ENCODE data around the gene REEP6.

The REEP6 gene

DNA sequence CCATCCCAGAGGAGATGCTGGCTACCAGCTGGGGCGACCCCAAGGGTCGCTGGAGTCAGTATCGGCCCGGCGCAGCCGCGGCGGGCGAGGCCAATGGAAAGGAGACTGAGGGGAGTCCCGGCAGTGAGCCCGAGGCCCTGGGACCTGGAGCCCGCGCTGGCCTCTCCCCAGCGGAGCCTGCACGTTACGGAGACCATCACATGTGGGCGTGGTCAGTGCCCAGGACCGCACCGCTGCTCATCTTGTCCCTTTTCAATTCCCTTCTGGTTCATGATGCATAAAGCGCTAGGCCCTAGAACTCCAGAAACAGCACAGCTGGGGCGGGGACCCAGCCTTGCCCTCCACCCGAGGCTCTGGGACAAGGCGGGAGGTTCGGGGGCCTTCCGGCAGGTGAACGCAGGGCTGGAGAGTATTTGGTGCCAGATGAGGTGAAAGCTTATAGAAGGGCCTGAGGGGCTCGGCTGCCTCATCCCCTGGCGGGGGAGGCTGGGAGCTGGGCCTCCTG lies 19.9 kb upstream of the REEP6 start:
- Histone ChIP-seq H3K4me3 (ENCODE audit: low read length in 2 of 2) (peak overlapping the region in 1 of 2 donors; percentile 71), H2BK120ac (ENCODE audit: low read depth, low read length) (peak overlapping the region; percentile 54), H3K4me2 (ENCODE audit: insufficient read depth, low read length, poor library complexity, severe bottlenecking) (peak overlapping the region; percentile 94), H4K8ac (ENCODE audit: low read depth, low read length) (no peak overlapping the region), H3K36me3 (replicated peaks in 1 of 2; ENCODE audit: control insufficient read depth in 2 of 2, insufficient read depth in 2 of 2, low read length in 2 of 2) (peaks cover 0 to 45% of the 10 kb centered on the region in 2 donors), H2BK15ac (ENCODE audit: low read length) (no peak overlapping the region), H3K9ac (ENCODE audit: low read depth, low read length, poor library complexity) (peak overlapping the region; percentile 87), H3K27me3 (ENCODE audit: control insufficient read depth in 3 of 3, insufficient read depth in 3 of 3, low read depth in 1 of 3, low read length in 3 of 3) (peaks cover 0 to 57% (median 39%) of the 10 kb centered on the region in 3 experiments), H3K79me1 (ENCODE audit: low read depth, low read length) (peaks cover 23% of the 10 kb centered on the region), H2BK12ac (ENCODE audit: low read length) (no peak overlapping the region), H2AFZ (ENCODE audit: low read length) (no peak overlapping the region), H2BK5ac (ENCODE audit: low read length) (peak overlapping the region; percentile 21), H3K14ac (ENCODE audit: low read length) (no peak overlapping the region), H3K4ac (ENCODE audit: low read length) (no peak overlapping the region), H3K18ac (ENCODE audit: low read length) (peak overlapping the region; percentile 87), H4K91ac (ENCODE audit: low read depth, low read length, poor library complexity) (no peak overlapping the region), H3K23ac (ENCODE audit: low read depth, low read length, poor library complexity) (peak overlapping the region; percentile 17), H2AK5ac (ENCODE audit: low read depth, low read length) (peak overlapping the region; percentile 86), H3K4me1 (ENCODE audit: control insufficient read depth in 2 of 2, insufficient read depth in 1 of 2, low read depth in 1 of 2, low read length in 2 of 2) (peaks cover 7 to 27% of the 10 kb centered on the region in 2 donors), H3K27ac (replicated peaks; ENCODE audit: low read length) (peak overlapping the region; percentile 78), H3K9me3 (replicated peaks in 1 of 2; ENCODE audit: control insufficient read depth in 2 of 2, insufficient read depth in 1 of 2, low read depth in 1 of 2, low read length in 2 of 2) (peaks cover 0 to 7% of the 10 kb centered on the region in 2 donors)
- WGBS, 2 donors (ENCODE audit: extremely low coverage in 2 of 2, insufficient read length in 2 of 2, insufficient replicate concordance in 1 of 2): no CpG with 5 or more reads among the region's 28 CpGs
- DNase-seq (ENCODE audit: low spot score): peak; percentile 74

DNA sequence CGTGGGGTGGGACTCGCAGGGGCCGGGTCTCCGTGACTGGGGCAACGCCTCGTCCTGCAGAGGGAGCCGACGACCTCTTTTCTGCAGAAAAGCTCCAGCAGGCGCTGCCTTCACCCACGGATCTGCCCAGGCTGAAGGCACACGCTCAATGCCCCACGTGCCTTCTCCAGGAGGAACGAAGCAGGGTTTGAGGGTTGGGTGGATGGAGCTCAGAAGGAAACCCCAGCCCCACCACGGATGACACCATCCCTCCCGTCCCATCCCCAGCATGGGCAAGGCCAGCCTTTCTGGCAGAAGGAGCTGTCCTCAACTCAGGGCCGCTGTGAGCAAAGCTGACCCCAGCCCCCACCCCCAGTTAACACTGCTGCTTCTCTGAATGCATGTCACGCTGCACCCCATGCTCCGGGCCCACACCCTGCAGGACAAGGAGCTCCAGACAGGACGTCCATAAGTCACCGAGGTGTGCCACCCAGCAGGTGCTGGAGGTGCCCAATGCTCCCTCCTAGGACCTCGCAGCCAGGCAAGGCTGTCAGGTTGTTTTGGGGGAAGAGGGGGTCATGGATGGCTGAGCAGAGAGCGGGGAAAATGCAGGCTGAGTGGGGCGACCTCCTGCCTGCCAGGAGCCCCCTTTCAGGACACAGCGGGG lies 19.3 kb upstream of the REEP6 start:
- H3K27ac ChIP-seq (replicated peaks; ENCODE audit: low read length): no peak overlapping the region
- DNase-seq (ENCODE audit: low spot score): no peak
- H3K79me1 ChIP-seq (ENCODE audit: low read depth, low read length): peaks cover 26% of the 10 kb centered on the region
- H3K36me3 ChIP-seq (replicated peaks in 1 of 2; ENCODE audit: control insufficient read depth in 2 of 2, insufficient read depth in 2 of 2, low read length in 2 of 2): peaks cover 2 to 45% of the 10 kb centered on the region in 2 donors
- no peak overlapping the region for H4K91ac ChIP-seq (ENCODE audit: low read depth, low read length, poor library complexity)
- peak overlapping the region; percentile 21 for H2BK5ac ChIP-seq (ENCODE audit: low read length)
- H2BK120ac ChIP-seq (ENCODE audit: low read depth, low read length): peak overlapping the region; percentile 54
- H3K18ac ChIP-seq (ENCODE audit: low read length): peak overlapping the region; percentile 87
- H2AFZ ChIP-seq (ENCODE audit: low read length): no peak overlapping the region
- H4K8ac ChIP-seq (ENCODE audit: low read depth, low read length): peak overlapping the region; percentile 74
- H3K9me3 ChIP-seq (replicated peaks in 1 of 2; ENCODE audit: control insufficient read depth in 2 of 2, insufficient read depth in 1 of 2, low read depth in 1 of 2, low read length in 2 of 2): peaks cover 0 to 5% of the 10 kb centered on the region in 2 donors
- no peak overlapping the region for H3K4me3 ChIP-seq (ENCODE audit: low read length in 2 of 2)
- H3K14ac ChIP-seq (ENCODE audit: low read length): peak overlapping the region; percentile 85
- peaks cover 7 to 26% of the 10 kb centered on the region in 2 donors for H3K4me1 ChIP-seq (ENCODE audit: control insufficient read depth in 2 of 2, insufficient read depth in 1 of 2, low read depth in 1 of 2, low read length in 2 of 2)
- peak overlapping the region; percentile 94 for H3K4me2 ChIP-seq (ENCODE audit: insufficient read depth, low read length, poor library complexity, severe bottlenecking)
- peak overlapping the region; percentile 86 for H2AK5ac ChIP-seq (ENCODE audit: low read depth, low read length)
- peak overlapping the region; percentile 62 for H2BK15ac ChIP-seq (ENCODE audit: low read length)
- H2BK12ac ChIP-seq (ENCODE audit: low read length): peak overlapping the region; percentile 80
- H3K4ac ChIP-seq (ENCODE audit: low read length): peak overlapping the region; percentile 76
- peak overlapping the region; percentile 94 for H3K23ac ChIP-seq (ENCODE audit: low read depth, low read length, poor library complexity)
- peak overlapping the region; percentile 87 for H3K9ac ChIP-seq (ENCODE audit: low read depth, low read length, poor library complexity)
- H3K27me3 ChIP-seq (ENCODE audit: control insufficient read depth in 3 of 3, insufficient read depth in 3 of 3, low read depth in 1 of 3, low read length in 3 of 3): peaks cover 0 to 52% (median 34%) of the 10 kb centered on the region in 3 experiments
- no CpG with 5 or more reads among the region's 24 CpGs for WGBS, 2 donors (ENCODE audit: extremely low coverage in 2 of 2, insufficient read length in 2 of 2, insufficient replicate concordance in 1 of 2)

DNA sequence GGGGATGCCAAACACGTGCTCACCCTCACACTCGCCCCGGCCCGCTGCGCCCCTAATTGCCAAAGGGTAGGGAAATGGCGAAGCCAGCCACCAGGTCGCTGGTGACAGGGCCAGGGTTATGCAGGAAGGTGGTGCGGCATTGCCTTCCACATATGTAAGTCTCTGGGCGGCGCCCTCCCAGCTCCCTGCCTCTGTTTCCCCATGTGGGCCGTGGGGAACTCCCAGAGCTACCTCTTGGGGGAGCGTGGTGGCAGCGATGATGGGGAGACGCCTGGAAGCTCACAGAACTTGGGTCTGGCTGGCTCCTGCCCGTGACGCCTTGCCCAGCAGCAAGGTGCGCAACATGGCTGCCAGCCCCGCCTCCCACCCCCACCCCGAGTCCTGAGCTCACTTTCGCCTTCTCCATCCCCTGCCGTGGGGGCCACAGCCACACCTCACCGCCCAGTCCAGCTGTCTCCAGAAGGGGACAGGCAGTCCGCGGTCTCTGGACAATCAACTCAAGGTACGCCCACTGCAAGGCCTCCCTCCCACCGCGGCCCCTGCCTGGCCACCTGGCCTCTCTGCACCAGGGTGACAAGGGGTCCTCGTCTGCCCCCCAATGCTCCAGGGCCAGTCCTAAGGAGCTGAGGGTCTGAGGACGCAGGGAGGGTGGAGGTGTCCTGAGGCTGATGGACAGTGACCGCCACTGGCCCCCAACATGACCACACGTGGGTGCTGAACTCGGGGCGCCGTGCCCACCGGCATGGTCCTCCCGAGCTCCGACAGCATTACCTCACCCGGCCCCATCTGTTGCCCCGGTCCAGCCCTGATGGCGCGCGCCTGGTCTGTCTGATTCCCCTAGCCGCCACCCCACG lies 18.5 kb upstream of the REEP6 start:
- WGBS, 2 donors (ENCODE audit: extremely low coverage in 2 of 2, insufficient read length in 2 of 2, insufficient replicate concordance in 1 of 2): no CpG with 5 or more reads among the region's 44 CpGs
- H3K4ac ChIP-seq (ENCODE audit: low read length): no peak overlapping the region
- H3K27ac ChIP-seq (replicated peaks; ENCODE audit: low read length): no peak overlapping the region
- H3K36me3 ChIP-seq (replicated peaks in 1 of 2; ENCODE audit: control insufficient read depth in 2 of 2, insufficient read depth in 2 of 2, low read length in 2 of 2): peaks cover 2 to 47% of the 10 kb centered on the region in 2 donors
- H3K79me1 ChIP-seq (ENCODE audit: low read depth, low read length): peaks cover 25% of the 10 kb centered on the region
- H3K4me2 ChIP-seq (ENCODE audit: insufficient read depth, low read length, poor library complexity, severe bottlenecking): no peak overlapping the region
- H2BK120ac ChIP-seq (ENCODE audit: low read depth, low read length): peak overlapping the region; percentile 54
- H2BK5ac ChIP-seq (ENCODE audit: low read length): peak overlapping the region; percentile 21
- H2BK12ac ChIP-seq (ENCODE audit: low read length): no peak overlapping the region
- H3K27me3 ChIP-seq (ENCODE audit: control insufficient read depth in 3 of 3, insufficient read depth in 3 of 3, low read depth in 1 of 3, low read length in 3 of 3): peaks cover 0 to 43% (median 25%) of the 10 kb centered on the region in 3 experiments
- H2AK5ac ChIP-seq (ENCODE audit: low read depth, low read length): peak overlapping the region; percentile 65
- H3K4me1 ChIP-seq (ENCODE audit: control insufficient read depth in 2 of 2, insufficient read depth in 1 of 2, low read depth in 1 of 2, low read length in 2 of 2): peaks cover 7 to 21% of the 10 kb centered on the region in 2 donors
- H2AFZ ChIP-seq (ENCODE audit: low read length): no peak overlapping the region
- peak overlapping the region; percentile 78 for H3K18ac ChIP-seq (ENCODE audit: low read length)
- H3K4me3 ChIP-seq (ENCODE audit: low read length in 2 of 2): no peak overlapping the region
- H4K91ac ChIP-seq (ENCODE audit: low read depth, low read length, poor library complexity): no peak overlapping the region
- peaks cover 0 to 4% of the 10 kb centered on the region in 2 donors for H3K9me3 ChIP-seq (replicated peaks in 1 of 2; ENCODE audit: control insufficient read depth in 2 of 2, insufficient read depth in 1 of 2, low read depth in 1 of 2, low read length in 2 of 2)
- peak overlapping the region; percentile 94 for H3K23ac ChIP-seq (ENCODE audit: low read depth, low read length, poor library complexity)
- peak overlapping the region; percentile 79 for H3K9ac ChIP-seq (ENCODE audit: low read depth, low read length, poor library complexity)
- no peak for DNase-seq (ENCODE audit: low spot score)
- H2BK15ac ChIP-seq (ENCODE audit: low read length): peak overlapping the region; percentile 62
- H4K8ac ChIP-seq (ENCODE audit: low read depth, low read length): no peak overlapping the region
- peak overlapping the region; percentile 96 for H3K14ac ChIP-seq (ENCODE audit: low read length)

Data from neuronal stem cell (in vitro differentiated cells).